Measurements from ENCODE around the gene OTUB1.

Gene OTUB1

GRCh38 chr11:63978551-63979239 lies 7.5 kb upstream of the OTUB1 start:
- no peak for DNase-seq

GRCh38 chr11:63979426-63979825 lies 6.8 kb upstream of the OTUB1 start:
- DNase-seq = no peak

DNA sequence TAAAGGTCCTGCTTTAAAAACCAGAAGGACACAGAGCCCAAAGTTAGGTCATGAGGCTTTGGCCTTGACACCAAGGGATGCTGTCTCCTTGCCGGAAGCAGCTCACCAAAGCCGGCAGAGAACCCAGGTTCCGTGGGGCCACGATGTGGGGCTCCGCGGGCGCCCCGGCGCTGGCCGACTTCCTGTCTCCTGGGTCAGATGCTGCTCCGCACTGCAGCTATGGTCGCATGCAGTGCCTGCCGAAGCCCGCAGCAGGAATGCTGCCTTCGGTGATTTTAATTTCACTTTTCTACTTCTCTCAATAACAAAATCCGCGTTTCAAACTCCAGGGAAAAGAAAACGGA lies 454 bp upstream of the OTUB1 start:
- DNase-seq = peak; percentile 82

DNA sequence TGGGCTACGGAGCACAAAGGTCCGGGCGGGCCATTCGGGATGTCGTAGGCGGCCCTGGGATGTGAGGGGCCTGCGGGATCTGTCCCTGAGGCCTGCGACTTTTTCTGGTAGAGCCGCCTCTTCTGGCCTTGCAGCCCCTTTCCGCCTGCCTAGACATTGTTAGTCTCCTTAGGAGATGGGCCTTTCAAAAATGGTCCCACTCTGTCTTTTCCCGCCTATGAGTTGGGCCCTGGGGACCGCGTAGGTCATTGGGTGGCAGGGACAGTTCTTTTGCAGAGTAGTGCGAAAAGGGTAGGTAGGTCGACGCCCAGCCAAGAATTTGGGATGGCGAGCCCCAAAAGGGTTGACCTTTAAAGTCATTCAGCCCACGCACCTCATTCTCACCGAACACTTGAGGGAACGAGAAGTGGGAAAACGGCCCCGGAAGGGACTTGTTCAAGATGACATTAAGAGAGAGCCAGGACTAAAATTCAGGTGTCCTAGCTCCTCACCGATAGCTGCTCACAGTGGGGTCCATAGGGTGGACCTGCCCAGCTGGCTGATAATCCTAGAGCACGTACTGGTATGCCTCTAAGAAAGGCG lies 785 bp downstream of the OTUB1 start:
- DNase-seq = no peak

DNA sequence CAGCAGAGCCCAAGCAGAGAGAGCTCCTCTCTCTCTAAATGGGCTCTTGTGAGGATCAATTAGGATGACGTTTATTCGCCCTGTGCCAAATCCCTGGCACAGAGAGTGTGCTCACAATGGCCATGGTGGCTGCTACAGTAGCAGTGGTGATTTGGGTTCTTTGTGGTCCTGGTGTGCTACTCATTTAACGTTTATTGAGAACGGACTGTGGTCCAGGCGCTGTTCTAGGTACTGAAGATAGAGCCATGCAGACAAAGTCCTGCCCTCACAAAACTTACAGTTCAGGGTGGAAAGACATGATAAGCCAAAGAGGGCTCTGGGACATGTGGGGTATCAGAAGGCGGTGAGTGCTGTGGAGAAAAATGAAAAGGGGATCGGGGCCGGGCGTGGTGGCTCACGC lies 5.3 kb downstream of the OTUB1 start:
- no peak for DNase-seq

DNA sequence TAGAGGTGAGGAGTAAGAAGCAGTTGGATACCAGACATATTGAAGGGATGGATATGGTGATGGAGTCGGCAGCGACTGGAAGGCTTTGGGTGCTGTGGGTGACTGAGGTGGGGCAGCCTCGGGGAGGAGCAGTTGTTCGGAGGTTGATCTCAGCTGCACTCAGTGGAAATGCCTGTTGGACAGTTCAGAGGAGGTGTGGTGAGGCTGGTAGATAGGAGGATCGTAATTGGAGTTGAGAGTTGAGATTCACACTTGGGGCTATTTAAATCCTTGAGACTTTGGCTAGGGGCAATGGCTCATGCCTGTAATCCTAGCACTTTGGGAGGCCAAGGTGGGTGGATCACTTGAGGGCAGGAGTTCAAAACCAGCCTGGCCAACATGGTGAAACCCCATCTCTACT lies 6.9 kb downstream of the OTUB1 start:
- DNase-seq = no peak

- no peak for DNase-seq
These were observed 7.8 kb downstream of the OTUB1 start for GRCh38 chr11:63993993-63994392.

- no peak for DNase-seq
These were observed 10.3 kb downstream of the OTUB1 start for GRCh38 chr11:63996512-63996911.

- no peak for DNase-seq
These were observed 11.0 kb downstream of the OTUB1 start for GRCh38 chr11:63997104-63997700.

DNA sequence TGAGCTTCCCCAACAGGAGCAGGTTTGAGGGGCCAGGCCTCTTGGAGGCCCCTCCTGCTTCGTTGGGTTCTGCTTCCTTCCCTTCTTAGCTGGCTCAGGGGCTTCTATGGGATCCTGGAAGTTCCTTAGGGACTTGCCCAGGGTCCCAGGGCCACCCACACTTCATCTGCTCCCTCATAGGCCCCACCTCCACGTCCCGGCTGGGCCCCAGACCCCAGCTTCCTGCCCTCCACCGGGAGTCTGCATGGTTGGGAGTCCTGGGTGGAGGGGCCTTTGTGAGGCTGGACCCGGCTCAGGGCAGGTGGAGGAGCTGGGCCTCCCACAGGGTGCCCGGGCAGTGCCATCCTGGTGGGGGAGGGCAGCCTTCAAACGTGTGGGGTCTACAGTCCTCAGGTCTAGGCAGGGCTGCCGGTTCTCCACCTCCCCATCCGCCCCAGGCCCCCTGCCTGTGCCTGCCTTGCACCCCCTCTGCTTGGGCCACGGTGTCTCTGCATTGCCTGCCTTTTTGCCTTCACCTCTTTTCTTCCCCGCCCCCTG lies 11.6 kb downstream of the OTUB1 start:
- DNase-seq = no peak

- DNase-seq = no peak
These were observed 12.5 kb downstream of the OTUB1 start for GRCh38 chr11:63998558-63999348.

DNA sequence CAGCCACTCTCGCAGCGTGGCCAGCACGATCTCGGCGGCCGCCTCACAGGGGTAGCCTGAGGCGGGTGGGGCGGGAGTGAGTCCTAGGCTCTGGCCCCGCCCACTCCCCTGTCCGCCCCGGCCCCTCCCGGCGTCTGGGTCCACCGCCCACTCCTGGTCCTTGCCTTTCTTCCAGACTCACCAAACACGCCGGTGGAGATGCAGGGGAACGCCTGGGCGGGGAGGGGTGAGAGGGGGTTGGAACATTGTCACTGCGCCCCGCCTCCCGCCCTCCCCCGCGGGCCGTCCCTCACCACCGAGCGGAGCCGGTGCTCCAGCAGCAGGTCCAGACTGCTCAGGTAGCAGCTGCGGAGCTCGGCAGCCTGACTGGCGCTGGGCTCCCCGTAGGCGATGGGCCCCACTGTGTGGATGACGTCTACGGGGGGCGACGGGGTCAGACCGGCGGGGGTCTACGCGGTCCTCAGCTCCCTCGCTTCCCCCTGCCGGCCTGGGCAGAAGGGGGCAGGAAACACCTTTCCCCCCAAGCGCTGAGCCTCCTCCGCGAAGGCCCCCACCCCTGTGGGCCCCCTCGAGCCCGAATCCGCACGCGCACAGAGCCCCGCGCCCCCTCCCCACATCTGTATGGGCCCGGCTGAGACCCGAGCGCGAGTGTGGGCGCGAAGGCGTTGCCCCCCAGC lies 13.2 kb downstream of the OTUB1 start:
- peak; percentile 44 for DNase-seq

- peak; percentile 70 for DNase-seq
These were observed 13.9 kb downstream of the OTUB1 start for GRCh38 chr11:64000026-64000739.

GRCh38 chr11:64000740-64001483 lies 14.7 kb downstream of the OTUB1 start:
- DNase-seq = no peak

DNA sequence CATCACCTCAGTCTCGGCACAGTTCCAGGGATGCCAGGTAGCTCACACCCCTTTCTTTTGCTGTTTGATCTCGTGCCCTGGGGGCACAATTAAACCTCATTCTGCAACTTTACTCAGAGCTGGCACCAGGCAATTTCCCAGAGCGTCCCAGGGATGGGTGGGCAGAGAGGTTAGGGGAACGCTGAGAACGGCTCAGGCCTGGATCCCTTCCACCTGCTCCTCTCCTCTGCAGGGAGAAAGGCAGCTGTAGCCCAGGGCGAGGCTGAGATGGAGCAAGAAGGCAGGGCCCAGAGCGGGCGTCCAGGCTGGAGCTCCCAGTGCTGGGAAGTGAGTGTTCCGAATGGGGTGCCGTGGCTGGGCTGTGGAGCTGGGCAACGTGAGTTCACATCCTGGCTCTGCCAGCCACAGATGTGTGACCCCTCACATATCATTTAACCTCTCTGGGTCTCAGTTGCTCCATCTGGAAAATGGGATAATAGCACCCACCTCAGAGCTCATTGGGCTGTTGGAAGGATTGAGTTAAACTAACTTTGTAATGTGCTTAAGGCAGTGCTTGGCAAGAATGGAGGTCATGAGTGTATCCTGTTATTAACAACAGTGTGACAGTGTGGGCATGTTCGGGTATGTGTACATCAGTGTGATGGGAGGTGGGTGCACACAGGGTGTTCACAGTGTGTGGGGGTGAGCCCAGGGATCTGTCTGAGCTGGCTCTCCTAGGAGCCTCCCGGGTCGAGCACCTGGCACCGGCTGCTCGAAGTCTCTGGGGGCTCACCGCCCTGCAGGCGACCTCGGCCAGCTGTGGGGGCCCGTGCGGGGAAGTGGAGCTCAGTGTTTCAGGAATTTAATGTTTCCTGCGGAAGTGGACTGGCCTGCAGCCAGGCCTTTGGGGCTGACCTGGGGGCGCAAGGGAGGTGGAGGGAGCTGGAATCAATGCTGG lies 15.5 kb downstream of the OTUB1 start:
- no peak for DNase-seq

DNA sequence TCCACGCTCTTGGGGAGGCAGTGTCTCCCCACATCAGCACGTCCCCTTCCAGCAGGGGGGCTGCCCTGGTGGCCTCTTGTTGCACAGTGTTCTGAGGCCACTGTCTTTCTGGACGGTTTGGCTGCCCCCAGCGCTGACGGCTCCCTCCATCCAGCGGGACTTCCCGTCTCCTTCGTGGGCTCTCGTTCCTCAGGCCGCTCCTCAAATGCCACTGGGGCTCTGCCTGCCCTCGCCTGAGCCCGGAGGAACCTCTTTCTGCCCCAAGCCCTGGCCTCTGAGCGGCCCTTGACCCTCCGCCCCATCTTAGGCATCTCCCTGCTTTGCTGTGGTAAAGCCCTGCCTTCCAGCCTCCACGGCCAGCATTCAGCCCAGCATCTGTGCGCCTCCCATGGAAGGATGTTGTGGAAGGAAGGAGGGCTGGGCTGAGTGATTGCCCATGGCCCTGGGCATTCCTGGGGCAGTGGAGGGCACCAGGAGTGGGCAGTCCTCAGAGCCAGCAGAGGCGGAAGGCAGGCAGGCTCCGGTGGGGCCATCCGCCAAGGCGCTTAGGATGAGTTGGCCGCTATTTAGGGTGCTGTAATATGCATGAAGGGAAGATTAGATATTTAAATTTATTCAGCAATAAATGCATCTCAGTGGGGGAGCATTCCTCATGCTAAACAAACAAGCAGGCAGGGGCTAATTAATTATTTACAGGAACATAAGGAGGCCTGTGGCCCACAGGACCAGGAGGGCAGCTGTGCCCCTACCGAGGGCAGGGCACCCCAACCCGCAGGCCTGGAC lies 17.8 kb downstream of the OTUB1 start:
- DNase-seq = no peak

GRCh38 chr11:64004590-64004984 lies 18.3 kb downstream of the OTUB1 start:
- no peak for DNase-seq

DNA sequence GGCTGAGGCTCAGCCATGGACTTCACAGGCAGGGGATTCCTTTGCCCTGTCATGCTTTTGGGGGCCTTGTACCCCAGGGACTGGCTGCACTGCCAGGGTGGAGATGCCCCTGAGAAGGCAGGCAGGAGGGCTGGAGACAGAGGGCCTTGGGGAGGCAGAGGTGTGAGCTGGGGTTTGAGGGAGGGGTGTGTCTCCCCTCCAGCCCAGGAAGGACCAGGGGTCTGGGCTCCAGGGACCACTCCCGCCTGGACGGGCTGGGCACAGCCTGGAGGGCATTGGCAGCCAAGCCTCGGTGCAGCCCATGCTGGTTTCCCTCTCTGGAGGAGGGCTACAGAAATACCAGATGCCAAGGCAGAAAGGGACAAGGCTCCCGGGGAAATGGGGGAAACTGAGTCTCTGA lies 19.5 kb downstream of the OTUB1 start:
- no peak for DNase-seq

DNA sequence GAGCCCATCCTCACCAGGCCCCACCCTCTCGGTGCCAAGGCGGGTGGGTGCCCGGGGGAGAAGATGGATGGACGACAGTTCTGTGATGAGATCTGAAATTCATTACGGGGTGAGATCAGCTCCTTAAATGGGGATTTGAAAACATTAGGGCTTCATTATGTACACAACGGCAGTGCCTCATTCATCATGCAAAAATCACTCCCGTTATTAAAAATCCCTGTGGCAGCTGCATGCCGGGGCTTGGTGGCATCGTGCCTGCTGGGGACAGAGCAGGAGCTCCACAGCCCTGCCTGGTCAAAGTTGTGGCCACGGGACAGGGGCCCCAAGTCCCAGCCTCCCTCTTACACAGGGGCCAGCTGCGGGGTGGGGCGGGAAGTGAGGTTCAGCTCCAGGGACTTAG lies 20.2 kb downstream of the OTUB1 start:
- DNase-seq = no peak

All from activated CD4-positive, alpha-beta T cell treated with anti-CD3 and anti-CD28 coated beads, Interleukin-2, amount 50 U/mL, for 16 hours (primary cell).